Measurements from ENCODE around the gene PGBD1. TPM values are rescaled to one million over a fixed set of nuclear protein-coding genes. Genes with fewer than 3 reads are reported as not detected.

Gene PGBD1
- total and polyA plus RNA-seq, 2 donors from 2014 or later, result 3.0 to 3.1 TPM

DNA sequence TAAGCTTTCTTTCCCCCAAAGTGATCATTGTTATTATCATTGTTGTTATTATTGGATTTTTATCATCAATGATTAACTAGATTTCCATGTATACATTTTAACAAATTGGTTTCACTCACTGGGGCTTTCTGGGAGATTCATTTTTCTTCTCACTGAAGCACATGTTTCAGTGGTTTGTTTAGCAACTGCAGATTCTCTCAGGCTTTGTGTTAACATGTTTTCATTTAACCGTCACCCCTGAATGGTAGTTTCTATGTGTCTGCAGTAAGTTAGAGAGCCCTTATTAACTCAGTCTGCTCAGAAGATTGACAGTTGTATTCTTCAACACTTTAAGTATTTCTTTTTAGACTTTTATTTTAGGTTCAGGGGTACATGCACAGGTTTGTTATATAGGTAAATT is 41.7 kb upstream of the PGBD1 start:
- TF ChIP-seq, protein P1, sequence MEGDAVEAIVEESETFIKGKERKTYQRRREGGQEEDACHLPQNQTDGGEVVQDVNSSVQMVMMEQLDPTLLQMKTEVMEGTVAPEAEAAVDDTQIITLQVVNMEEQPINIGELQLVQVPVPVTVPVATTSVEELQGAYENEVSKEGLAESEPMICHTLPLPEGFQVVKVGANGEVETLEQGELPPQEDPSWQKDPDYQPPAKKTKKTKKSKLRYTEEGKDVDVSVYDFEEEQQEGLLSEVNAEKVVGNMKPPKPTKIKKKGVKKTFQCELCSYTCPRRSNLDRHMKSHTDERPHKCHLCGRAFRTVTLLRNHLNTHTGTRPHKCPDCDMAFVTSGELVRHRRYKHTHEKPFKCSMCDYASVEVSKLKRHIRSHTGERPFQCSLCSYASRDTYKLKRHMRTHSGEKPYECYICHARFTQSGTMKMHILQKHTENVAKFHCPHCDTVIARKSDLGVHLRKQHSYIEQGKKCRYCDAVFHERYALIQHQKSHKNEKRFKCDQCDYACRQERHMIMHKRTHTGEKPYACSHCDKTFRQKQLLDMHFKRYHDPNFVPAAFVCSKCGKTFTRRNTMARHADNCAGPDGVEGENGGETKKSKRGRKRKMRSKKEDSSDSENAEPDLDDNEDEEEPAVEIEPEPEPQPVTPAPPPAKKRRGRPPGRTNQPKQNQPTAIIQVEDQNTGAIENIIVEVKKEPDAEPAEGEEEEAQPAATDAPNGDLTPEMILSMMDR (IDR thresholded peaks at IDR 0.05; ENCODE audit: borderline replicate concordance, extremely low read depth, insufficient read depth), result no peak
- Histone ChIP-seq H3K27ac (ENCODE audit: low read depth in 2 of 2, low read length in 2 of 2) (no peak overlapping the region), H3K4me1 (ENCODE audit: control insufficient read depth in 2 of 3, insufficient read depth in 2 of 3, low read depth in 1 of 3, low read length in 3 of 3) (no peaks in the 10 kb centered on the region), H3K9ac (ENCODE audit: low read length in 3 of 3) (no peak overlapping the region), H3K4me3 (ENCODE audit: low read length in 3 of 3) (no peak overlapping the region), H3K27me3 (ENCODE audit: control insufficient read depth, insufficient read depth, low read length) (no peaks in the 10 kb centered on the region), H3K36me3 (ENCODE audit: control insufficient read depth in 2 of 3, insufficient read depth in 3 of 3, low read length in 3 of 3) (peaks cover 0 to 2% (median 0%) of the 10 kb centered on the region in 3 donors), H3K9me3 (ENCODE audit: control insufficient read depth in 2 of 3, insufficient read depth in 1 of 3, low read length in 3 of 3) (no peaks in the 10 kb centered on the region)
- intact Hi-C loops (cut with DNase I), result no loop called here
- DNase-seq (no peak), FAIRE-seq (no peak)

DNA sequence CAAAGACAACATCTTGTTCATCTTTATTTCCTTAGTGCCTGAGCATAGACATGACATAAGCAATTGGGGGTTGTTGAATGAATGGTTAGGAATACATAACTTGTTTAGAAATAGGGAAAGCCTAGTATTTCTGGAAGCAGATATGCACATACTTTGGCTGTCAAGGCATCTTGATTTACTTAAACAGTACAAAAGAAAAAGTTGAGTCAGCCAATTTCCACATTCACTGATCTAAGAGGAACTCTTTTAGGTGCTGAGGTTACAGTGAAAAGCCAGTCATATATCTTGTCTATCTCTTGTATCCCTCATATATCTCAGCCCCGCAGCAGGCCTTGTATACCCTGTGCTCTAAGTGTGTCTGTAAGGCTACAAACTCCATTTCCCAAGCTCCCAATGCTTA is 40.9 kb upstream of the PGBD1 start:
- no peak for DNase-seq
- TF ChIP-seq, protein P1 (IDR thresholded peaks at IDR 0.05; ENCODE audit: borderline replicate concordance, extremely low read depth, insufficient read depth), result no peak
- H3K27me3 ChIP-seq (ENCODE audit: control insufficient read depth, insufficient read depth, low read length), result no peaks in the 10 kb centered on the region
- H3K9me3 ChIP-seq (ENCODE audit: control insufficient read depth in 2 of 3, insufficient read depth in 1 of 3, low read length in 3 of 3), result no peaks in the 10 kb centered on the region
- H3K27ac ChIP-seq (ENCODE audit: low read depth in 2 of 2, low read length in 2 of 2), result no peak overlapping the region
- H3K36me3 ChIP-seq (ENCODE audit: control insufficient read depth in 2 of 3, insufficient read depth in 3 of 3, low read length in 3 of 3), result peaks cover under 1 to 10% (median 7%) of the 10 kb centered on the region in 3 donors
- intact Hi-C loops (cut with DNase I), result no loop called here
- FAIRE-seq, result no peak
- H3K4me1 ChIP-seq (ENCODE audit: control insufficient read depth in 2 of 3, insufficient read depth in 2 of 3, low read depth in 1 of 3, low read length in 3 of 3), result no peaks in the 10 kb centered on the region
- no peak overlapping the region for H3K4me3 ChIP-seq (ENCODE audit: low read length in 3 of 3)
- H3K9ac ChIP-seq (ENCODE audit: low read length in 3 of 3), result no peak overlapping the region

DNA sequence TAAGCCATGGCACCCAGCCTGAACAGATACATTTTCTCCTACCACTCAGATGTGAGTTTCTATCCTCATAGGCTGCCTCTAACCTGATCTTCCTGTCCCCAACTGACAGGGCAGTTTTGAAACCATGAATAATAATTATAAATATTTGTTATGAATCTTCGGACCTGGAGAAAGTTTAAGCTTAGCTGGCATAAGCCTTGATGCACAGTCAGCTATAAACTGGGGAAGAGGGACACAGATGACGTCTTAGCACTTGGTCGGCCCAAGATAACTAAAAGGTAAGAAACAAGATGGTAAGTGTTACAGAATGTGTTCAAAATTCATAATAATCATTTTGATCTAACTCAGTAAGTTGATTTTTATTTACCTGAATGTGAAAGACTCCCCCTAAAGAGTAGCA is 37.4 kb upstream of the PGBD1 start:
- FAIRE-seq (no peak), DNase-seq (no peak)
- TF ChIP-seq, protein P1 (IDR thresholded peaks at IDR 0.05; ENCODE audit: borderline replicate concordance, extremely low read depth, insufficient read depth), result no peak
- Histone ChIP-seq H3K27ac (ENCODE audit: low read depth in 2 of 2, low read length in 2 of 2) (no peak overlapping the region), H3K4me3 (ENCODE audit: low read length in 3 of 3) (no peak overlapping the region), H3K9ac (ENCODE audit: low read length in 3 of 3) (no peak overlapping the region), H3K27me3 (ENCODE audit: control insufficient read depth, insufficient read depth, low read length) (no peaks in the 10 kb centered on the region), H3K4me1 (ENCODE audit: control insufficient read depth in 2 of 3, insufficient read depth in 2 of 3, low read depth in 1 of 3, low read length in 3 of 3) (no peaks in the 10 kb centered on the region), H3K9me3 (ENCODE audit: control insufficient read depth in 2 of 3, insufficient read depth in 1 of 3, low read length in 3 of 3) (no peaks in the 10 kb centered on the region), H3K36me3 (ENCODE audit: control insufficient read depth in 2 of 3, insufficient read depth in 3 of 3, low read length in 3 of 3) (peaks cover 5 to 21% (median 15%) of the 10 kb centered on the region in 3 donors)
- intact Hi-C loops (cut with DNase I), result no loop called here

Measured in kidney (tissue), 14 donors.